ENCODE results near the gene RPTOR. TPM values are rescaled to one million over a fixed set of nuclear protein-coding genes. Genes with fewer than 3 reads are reported as not detected.

The RPTOR gene
- polyA plus RNA-seq, 1 donor (not counting 4 experiments of a cell fraction or from before 2014, with no cell fraction given), result 4.0 TPM

- H3K27ac ChIP-seq (ENCODE audit: control insufficient read depth, insufficient read depth, low read length), result no peak overlapping the region
- no peak overlapping the region for H3K4me2 ChIP-seq (ENCODE audit: control insufficient read depth, extremely low read depth, insufficient read depth, low read depth, low read length)
Measured at GRCh38 chr17:80918731-80919130, 374.1 kb downstream of the RPTOR start.

GRCh38 chr17:80919331-80920311, 375.0 kb downstream of the RPTOR start:
- Histone ChIP-seq H3K4me1 (ENCODE audit: control insufficient read depth, extremely low read depth, insufficient read depth, low read length) (no peaks in the 10 kb centered on the region), H3K9me1 (ENCODE audit: control insufficient read depth, extremely low read depth, insufficient read depth, low read length) (no peaks in the 10 kb centered on the region), H3K79me2 (ENCODE audit: control insufficient read depth, insufficient read depth, low read length) (no peaks in the 10 kb centered on the region), H4K20me1 (ENCODE audit: control insufficient read depth, extremely low read depth, insufficient read depth, low read length) (no peaks in the 10 kb centered on the region), H3K4me2 (ENCODE audit: control insufficient read depth, extremely low read depth, insufficient read depth, low read depth, low read length) (no peak overlapping the region), H3K36me3 (ENCODE audit: control insufficient read depth in 2 of 2, extremely low read depth in 1 of 2, insufficient read depth in 2 of 2, low read length in 2 of 2) (peaks cover 5 to 11% of the 10 kb centered on the region in 2 experiments), H3K4me3 (ENCODE audit: control insufficient read depth in 2 of 3, extremely low read depth in 1 of 3, insufficient read depth in 2 of 3, low read depth in 1 of 3, low read length in 3 of 3) (no peak overlapping the region), H2AFZ (ENCODE audit: control insufficient read depth, low read length) (no peak overlapping the region), H3K27me3 (ENCODE audit: control insufficient read depth, extremely low read depth, insufficient read depth, low read length) (no peaks in the 10 kb centered on the region), H3K9me3 (ENCODE audit: control insufficient read depth, low read depth, low read length) (no peaks in the 10 kb centered on the region), H3K9ac (ENCODE audit: control insufficient read depth, extremely low read depth, insufficient read depth, low read length) (no peak overlapping the region), H3K27ac (ENCODE audit: control insufficient read depth, insufficient read depth, low read length) (no peak overlapping the region)
- no peak for TF ChIP-seq CTCF (optimal IDR thresholded peaks at IDR 0.05 in 1 of 3, IDR thresholded peaks at IDR 0.05 in 1 of 3, conservative IDR thresholded peaks at IDR 0.05 in 1 of 3; ENCODE audit: extremely low read depth in 1 of 3, insufficient read depth in 2 of 3, low read length in 3 of 3)
- TF ChIP-seq EZH2 (IDR thresholded peaks at IDR 0.05; ENCODE audit: low read length), result no peak
- dilution Hi-C loops (cut with MboI; ENCODE audit: extremely low pct_ligation_motif_present, low sequenced_read_pairs), result no loop called here
- no peak for FAIRE-seq
- no peak for DNase-seq (ENCODE audit: low read depth, low spot score)

More at GRCh38 chr17:80918731-80919130, 374.1 kb downstream of the RPTOR start:
- Histone ChIP-seq H3K4me3 (ENCODE audit: control insufficient read depth in 2 of 3, extremely low read depth in 1 of 3, insufficient read depth in 2 of 3, low read depth in 1 of 3, low read length in 3 of 3) (no peak overlapping the region), H3K36me3 (ENCODE audit: control insufficient read depth in 2 of 2, extremely low read depth in 1 of 2, insufficient read depth in 2 of 2, low read length in 2 of 2) (peaks cover 5 to 9% of the 10 kb centered on the region in 2 experiments), H3K79me2 (ENCODE audit: control insufficient read depth, insufficient read depth, low read length) (no peaks in the 10 kb centered on the region), H3K9me1 (ENCODE audit: control insufficient read depth, extremely low read depth, insufficient read depth, low read length) (no peaks in the 10 kb centered on the region), H3K27me3 (ENCODE audit: control insufficient read depth, extremely low read depth, insufficient read depth, low read length) (no peaks in the 10 kb centered on the region), H3K4me1 (ENCODE audit: control insufficient read depth, extremely low read depth, insufficient read depth, low read length) (no peaks in the 10 kb centered on the region), H2AFZ (ENCODE audit: control insufficient read depth, low read length) (no peak overlapping the region), H3K9ac (ENCODE audit: control insufficient read depth, extremely low read depth, insufficient read depth, low read length) (no peak overlapping the region), H3K9me3 (ENCODE audit: control insufficient read depth, low read depth, low read length) (no peaks in the 10 kb centered on the region), H4K20me1 (ENCODE audit: control insufficient read depth, extremely low read depth, insufficient read depth, low read length) (no peaks in the 10 kb centered on the region)
- FAIRE-seq (no peak), DNase-seq (ENCODE audit: low read depth, low spot score) (no peak)
- no peak for TF ChIP-seq CTCF (optimal IDR thresholded peaks at IDR 0.05 in 1 of 3, IDR thresholded peaks at IDR 0.05 in 1 of 3, conservative IDR thresholded peaks at IDR 0.05 in 1 of 3; ENCODE audit: extremely low read depth in 1 of 3, insufficient read depth in 2 of 3, low read length in 3 of 3)
- no peak for TF ChIP-seq EZH2 (IDR thresholded peaks at IDR 0.05; ENCODE audit: low read length)
- dilution Hi-C loops (cut with MboI; ENCODE audit: extremely low pct_ligation_motif_present, low sequenced_read_pairs), result no loop called here

Measured in keratinocyte (primary cell).